Measurements from ENCODE around the gene REXO2.

Gene REXO2

GRCh38 chr11:114401311-114401710 is 38.0 kb upstream of the REXO2 start:
- H3K79me2 ChIP-seq (ENCODE audit: insufficient read depth, low read length), result peaks cover 73% of the 10 kb centered on the region
- H2AFZ ChIP-seq (ENCODE audit: low read depth, low read length), result peak overlapping the region; percentile 95; the same call in 1 of the 2 replicates
- peak overlapping the region; percentile 93 for H3K27ac ChIP-seq (ENCODE audit: low read length)

GRCh38 chr11:114412946-114413345 is 26.3 kb upstream of the REXO2 start:
- no peak overlapping the region for H3K4me2 ChIP-seq (ENCODE audit: insufficient read depth, low read length)
- no peaks in the 10 kb centered on the region for H3K9me3 ChIP-seq (ENCODE audit: insufficient read depth, low read length, severe bottlenecking)
- H3K27ac ChIP-seq (ENCODE audit: low read length), result no peak overlapping the region
- no peaks in the 10 kb centered on the region for H3K79me2 ChIP-seq (ENCODE audit: insufficient read depth, low read length)
- TF ChIP-seq, protein P1, sequence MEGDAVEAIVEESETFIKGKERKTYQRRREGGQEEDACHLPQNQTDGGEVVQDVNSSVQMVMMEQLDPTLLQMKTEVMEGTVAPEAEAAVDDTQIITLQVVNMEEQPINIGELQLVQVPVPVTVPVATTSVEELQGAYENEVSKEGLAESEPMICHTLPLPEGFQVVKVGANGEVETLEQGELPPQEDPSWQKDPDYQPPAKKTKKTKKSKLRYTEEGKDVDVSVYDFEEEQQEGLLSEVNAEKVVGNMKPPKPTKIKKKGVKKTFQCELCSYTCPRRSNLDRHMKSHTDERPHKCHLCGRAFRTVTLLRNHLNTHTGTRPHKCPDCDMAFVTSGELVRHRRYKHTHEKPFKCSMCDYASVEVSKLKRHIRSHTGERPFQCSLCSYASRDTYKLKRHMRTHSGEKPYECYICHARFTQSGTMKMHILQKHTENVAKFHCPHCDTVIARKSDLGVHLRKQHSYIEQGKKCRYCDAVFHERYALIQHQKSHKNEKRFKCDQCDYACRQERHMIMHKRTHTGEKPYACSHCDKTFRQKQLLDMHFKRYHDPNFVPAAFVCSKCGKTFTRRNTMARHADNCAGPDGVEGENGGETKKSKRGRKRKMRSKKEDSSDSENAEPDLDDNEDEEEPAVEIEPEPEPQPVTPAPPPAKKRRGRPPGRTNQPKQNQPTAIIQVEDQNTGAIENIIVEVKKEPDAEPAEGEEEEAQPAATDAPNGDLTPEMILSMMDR (IDR thresholded peaks at IDR 0.05; ENCODE audit: borderline replicate concordance, extremely low read depth, low read length, poor library complexity, severe bottlenecking), result no peak
- no peak for TF ChIP-seq EZH2 (IDR thresholded peaks at IDR 0.05; ENCODE audit: borderline replicate concordance, low read depth, low read length, severe bottlenecking)
- H3K4me1 ChIP-seq (ENCODE audit: insufficient read depth, low read length), result no peaks in the 10 kb centered on the region
- peaks cover 31% of the 10 kb centered on the region for H3K36me3 ChIP-seq (ENCODE audit: insufficient read depth, low read length)
- ATAC-seq (ENCODE audit: insufficient read depth, low read depth), result no peak
- no peak overlapping the region for H2AFZ ChIP-seq (ENCODE audit: low read depth, low read length)
- H3K4me3 ChIP-seq (ENCODE audit: low read depth in 1 of 2, low read length in 2 of 2), result no peak overlapping the region
- H3K9ac ChIP-seq (ENCODE audit: low read depth, low read length), result no peak overlapping the region
- no peaks in the 10 kb centered on the region for H4K20me1 ChIP-seq (ENCODE audit: insufficient read depth, low read length)
- H3K27me3 ChIP-seq (ENCODE audit: insufficient read depth, low read length, poor library complexity), result no peaks in the 10 kb centered on the region
- no peak for DNase-seq

More at GRCh38 chr11:114401311-114401710, 38.0 kb upstream of the REXO2 start:
- DNase-seq, result no peak
- H3K9ac ChIP-seq (ENCODE audit: low read depth, low read length), result peak overlapping the region; percentile 92
- no peak for ATAC-seq (ENCODE audit: insufficient read depth, low read depth)
- peaks cover 9% of the 10 kb centered on the region for H4K20me1 ChIP-seq (ENCODE audit: insufficient read depth, low read length)
- H3K27me3 ChIP-seq (ENCODE audit: insufficient read depth, low read length, poor library complexity), result no peaks in the 10 kb centered on the region
- H3K36me3 ChIP-seq (ENCODE audit: insufficient read depth, low read length), result peaks cover 40% of the 10 kb centered on the region
- no peak for TF ChIP-seq EZH2 (IDR thresholded peaks at IDR 0.05; ENCODE audit: borderline replicate concordance, low read depth, low read length, severe bottlenecking)
- TF ChIP-seq, protein P1 (IDR thresholded peaks at IDR 0.05; ENCODE audit: borderline replicate concordance, extremely low read depth, low read length, poor library complexity, severe bottlenecking), result no peak
- peak overlapping the region; percentile 89 for H3K4me2 ChIP-seq (ENCODE audit: insufficient read depth, low read length)
- peak overlapping the region; percentile 73 to 85 for H3K4me3 ChIP-seq (ENCODE audit: low read depth in 1 of 2, low read length in 2 of 2)
- H3K9me3 ChIP-seq (ENCODE audit: insufficient read depth, low read length, severe bottlenecking), result no peaks in the 10 kb centered on the region
- peaks cover 33% of the 10 kb centered on the region for H3K4me1 ChIP-seq (ENCODE audit: insufficient read depth, low read length)

DNA sequence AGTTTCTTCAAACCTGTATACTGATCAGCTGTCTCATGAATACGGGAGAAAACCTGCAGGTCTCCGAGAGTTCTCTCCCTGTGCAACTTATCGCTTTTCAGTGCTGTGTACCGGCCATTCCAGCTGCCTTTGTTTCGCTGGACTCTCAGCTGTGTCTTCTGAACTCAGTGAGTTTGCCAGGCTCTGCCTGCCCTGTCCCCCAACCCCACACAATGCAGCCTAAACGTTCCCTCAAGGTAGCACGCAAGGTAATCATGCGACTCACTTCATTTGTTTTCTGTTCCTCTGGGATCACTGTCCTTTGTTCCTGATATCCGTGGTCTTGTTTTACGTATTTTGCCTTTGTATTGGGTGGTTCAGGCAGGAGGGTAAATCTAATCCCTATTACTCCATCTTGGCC is 25.3 kb upstream of the REXO2 start:
- H3K4me1 ChIP-seq (ENCODE audit: insufficient read depth, low read length), result no peaks in the 10 kb centered on the region
- H3K79me2 ChIP-seq (ENCODE audit: insufficient read depth, low read length), result no peaks in the 10 kb centered on the region
- no peaks in the 10 kb centered on the region for H3K27me3 ChIP-seq (ENCODE audit: insufficient read depth, low read length, poor library complexity)
- H3K4me3 ChIP-seq (ENCODE audit: low read depth in 1 of 2, low read length in 2 of 2), result no peak overlapping the region
- no peak for DNase-seq
- H3K27ac ChIP-seq (ENCODE audit: low read length), result no peak overlapping the region
- no peak overlapping the region for H2AFZ ChIP-seq (ENCODE audit: low read depth, low read length)
- H3K36me3 ChIP-seq (ENCODE audit: insufficient read depth, low read length), result peaks cover 24% of the 10 kb centered on the region
- TF ChIP-seq, protein P1 (IDR thresholded peaks at IDR 0.05; ENCODE audit: borderline replicate concordance, extremely low read depth, low read length, poor library complexity, severe bottlenecking), result no peak
- TF ChIP-seq EZH2 (IDR thresholded peaks at IDR 0.05; ENCODE audit: borderline replicate concordance, low read depth, low read length, severe bottlenecking), result no peak
- no peak overlapping the region for H3K9ac ChIP-seq (ENCODE audit: low read depth, low read length)
- no peak for ATAC-seq (ENCODE audit: insufficient read depth, low read depth)
- H3K9me3 ChIP-seq (ENCODE audit: insufficient read depth, low read length, severe bottlenecking), result no peaks in the 10 kb centered on the region
- no peak overlapping the region for H3K4me2 ChIP-seq (ENCODE audit: insufficient read depth, low read length)
- no peaks in the 10 kb centered on the region for H4K20me1 ChIP-seq (ENCODE audit: insufficient read depth, low read length)
